Kidney (tissue), 14 donors: ENCODE results near the gene NTSR1. TPM values are rescaled to one million over a fixed set of nuclear protein-coding genes. Genes with fewer than 3 reads are reported as not detected.

Experiments used
- DNase-seq, 5 donors: peaks; one replicate each; pipeline ENCODE4 v3.0.0-alpha.2; 2013 to 2020
- FAIRE-seq: peaks from 2 replicates; lab custom pipeline; 2012; peaks lifted over from hg19 to GRCh38; lab: Jason Lieb, UNC
- H3K27ac ChIP-seq, 2 donors: one replicate each; pipeline ENCODE4 v1.7.0; 2013; ENCODE audit warnings: low read depth in 2 of 2, low read length in 2 of 2, inconsistent platforms in 1 of 2
- H3K27me3 ChIP-seq: one replicate; pipeline ENCODE4 v1.7.1; 2013; ENCODE audit warnings: low read length, inconsistent platforms; ENCODE audit not compliant: control insufficient read depth, insufficient read depth
- H3K36me3 ChIP-seq, 3 donors: one replicate each; pipeline versions ENCODE4 v1.7.0 to v1.7.1; 2013; ENCODE audit warnings: low read length in 3 of 3, control low read depth in 1 of 3, inconsistent platforms in 1 of 3; ENCODE audit not compliant: insufficient read depth in 3 of 3, control insufficient read depth in 2 of 3
- H3K4me1 ChIP-seq, 3 donors: one replicate each; pipeline versions ENCODE4 v1.7.0 to v1.7.1; 2013; ENCODE audit warnings: low read length in 3 of 3, inconsistent platforms in 1 of 3, low read depth in 1 of 3; ENCODE audit not compliant: control insufficient read depth in 2 of 3, insufficient read depth in 2 of 3
- H3K4me3 ChIP-seq, 3 donors: one replicate each; pipeline versions ENCODE4 v1.7.0 to v1.8.1; 2013; ENCODE audit warnings: low read length in 3 of 3, control low read depth in 1 of 3, inconsistent platforms in 1 of 3
- H3K9ac ChIP-seq, 3 donors: one replicate each; pipeline versions ENCODE4 v1.7.0 to v1.7.1; 2013; ENCODE audit warnings: low read length in 3 of 3, control low read depth in 1 of 3, inconsistent platforms in 1 of 3
- H3K9me3 ChIP-seq, 3 donors: one replicate each; pipeline versions ENCODE4 v1.7.0 to v1.7.1; 2013; ENCODE audit warnings: low read length in 3 of 3, control low read depth in 1 of 3, inconsistent platforms in 1 of 3; ENCODE audit not compliant: control insufficient read depth in 2 of 3, insufficient read depth in 1 of 3
- CTCF ChIP-seq: IDR thresholded peaks from 3 replicates; pipeline ENCODE4 v1.5.1; 2012; ENCODE audit warnings: mild to moderate bottlenecking, moderate library complexity, borderline replicate concordance; ENCODE audit not compliant: insufficient read depth; ENCODE audit errors: extremely low read depth
- intact Hi-C: fragments of 100-400 bp; cut with DNase I; formaldehyde crosslinking; loops from one replicate; pipeline ENCODE4 v1.11.1; 2022
- polyA plus RNA-seq: library from polyadenylated mRNA; stranded (reverse); fragments of 350-450 nt; fragmentation: Illumina TruSeq; extraction: RNeasy Lipid Tissue Mini Kit (QIAGEN cat#74804); gene quantifications from one replicate; pipeline ENCODE4 v1.2.3, GENCODE V29; 2014; ENCODE audit warnings: low read depth, low replicate concordance; ENCODE audit not compliant: insufficient read depth
- total RNA-seq: library from RNA; stranded (reverse); fragmentation: NEBNext Ultra II Directional; extraction: Animal tissue kit (Norgen Biotek cat#: 25700); gene quantifications from one replicate; pipeline ENCODE4 v1.2.1, GENCODE V29; 2021
- donor health status: control.
- donor health status: control.
- donor health status: control.
- donor health status: control.
- donor health status: control.
- donor health status: DM: yes; HTN: yes; CAD: no.
- donor health status: Normal renal cell carcinoma (clear cell type).

Gene NTSR1
- total and polyA plus RNA-seq, 2 donors from 2014 or later: 0.09 TPM; not detected in 1

GRCh38 chr20:62670998-62671397 lies 37.6 kb upstream of the NTSR1 start:
- DNase-seq: no peak
- H3K4me1 ChIP-seq: peaks cover 0 to 3% (median 0%) of the 10 kb centered on the region in 3 donors
- FAIRE-seq: no peak

GRCh38 chr20:62671765-62672164 lies 36.9 kb upstream of the NTSR1 start:
- no peak overlapping the region for H3K9ac ChIP-seq
- FAIRE-seq: no peak
- no peaks in the 10 kb centered on the region for H3K27me3 ChIP-seq
- DNase-seq: no peak
- H3K4me1 ChIP-seq: peaks cover 0 to under 1% (median 0%) of the 10 kb centered on the region in 3 donors
- H3K4me3 ChIP-seq: no peak overlapping the region
- H3K9me3 ChIP-seq: no peaks in the 10 kb centered on the region
- no peak for TF ChIP-seq CTCF
- H3K36me3 ChIP-seq: no peaks in the 10 kb centered on the region
- H3K27ac ChIP-seq: no peak overlapping the region
- intact Hi-C loops: no loop called here

More at GRCh38 chr20:62670998-62671397, 37.6 kb upstream of the NTSR1 start:
- TF ChIP-seq CTCF: no peak
- H3K27ac ChIP-seq: no peak overlapping the region
- no peaks in the 10 kb centered on the region for H3K36me3 ChIP-seq
- H3K4me3 ChIP-seq: no peak overlapping the region
- intact Hi-C loops: no loop called here
- H3K27me3 ChIP-seq: no peaks in the 10 kb centered on the region
- no peaks in the 10 kb centered on the region for H3K9me3 ChIP-seq
- H3K9ac ChIP-seq: no peak overlapping the region

- H3K4me3 ChIP-seq: no peak overlapping the region
- FAIRE-seq: no peak
- H3K9ac ChIP-seq: no peak overlapping the region
- no peak for TF ChIP-seq CTCF
- H3K4me1 ChIP-seq: no peaks in the 10 kb centered on the region
- no peaks in the 10 kb centered on the region for H3K36me3 ChIP-seq
- H3K27me3 ChIP-seq: no peaks in the 10 kb centered on the region
- no peak for DNase-seq
- H3K27ac ChIP-seq: no peak overlapping the region
- no peaks in the 10 kb centered on the region for H3K9me3 ChIP-seq
- intact Hi-C loops: no loop called here
Observed at GRCh38 chr20:62674370-62674769, 34.3 kb upstream of the NTSR1 start.

GRCh38 chr20:62675156-62675876 lies 33.3 kb upstream of the NTSR1 start:
- Histone ChIP-seq H3K36me3 (no peaks in the 10 kb centered on the region), H3K9ac (no peak overlapping the region), H3K4me3 (no peak overlapping the region), H3K4me1 (no peaks in the 10 kb centered on the region), H3K9me3 (peaks cover 0 to 5% (median 0%) of the 10 kb centered on the region in 3 donors), H3K27me3 (no peaks in the 10 kb centered on the region), H3K27ac (no peak overlapping the region)
- no peak for DNase-seq
- FAIRE-seq: no peak
- TF ChIP-seq CTCF: no peak
- intact Hi-C loops: no loop called here
